GM18907 (cell line): Measurements from ENCODE around the gene PIGS.
A peak's percentile ranks its signal among the peaks of the same experiment; 100 is the strongest.
"Not testable (repeated sequence)": the region's sequence is repeated elsewhere in the genome, so short reads cannot be mapped to it uniquely, and the experiment has no call there.

Source experiments
- ATAC-seq: cut with Tn5 transposase; IDR thresholded peaks from one replicate; pipeline ENCODE4 v1.9.1; 2021; ENCODE audit warnings: mild to moderate bottlenecking, moderate library complexity; ENCODE audit not compliant: unreplicated experiment

PIGS gene

GRCh38 chr17:28571361-28572122, at the start of gene PIGS:
PIGS (minus strand) TSS chr17:28571524; CDS start chr17:28571496, 28 bp downstream.
- peak; percentile 85 for ATAC-seq

GRCh38 chr17:28620010-28620409, 48.7 kb upstream of the PIGS start:
- ATAC-seq, result no peak

- ATAC-seq, result no peak
Observed at GRCh38 chr17:28618464-28618863, 47.1 kb upstream of the PIGS start.

- no peak for ATAC-seq
Observed at GRCh38 chr17:28616281-28616680, 45.0 kb upstream of the PIGS start.

- no peak for ATAC-seq
Observed at GRCh38 chr17:28615260-28615940, 44.1 kb upstream of the PIGS start.

- no peak for ATAC-seq
Observed at GRCh38 chr17:28613931-28614381, 42.6 kb upstream of the PIGS start, which contains the start of gene RSKR. RSKR (minus strand) TSS chr17:28614185; CDS start chr17:28614161, 24 bp downstream.

GRCh38 chr17:28612936-28613872, 41.9 kb upstream of the PIGS start:
- ATAC-seq, result no peak

- no peak for ATAC-seq
Observed at GRCh38 chr17:28612531-28612930, 41.2 kb upstream of the PIGS start.

- no peak for ATAC-seq
Observed at GRCh38 chr17:28610376-28610775, 39.1 kb upstream of the PIGS start.

GRCh38 chr17:28604031-28604430, 32.7 kb upstream of the PIGS start:
- not testable (repeated sequence) for ATAC-seq

GRCh38 chr17:28599311-28600184, 28.2 kb upstream of the PIGS start:
- peak; percentile 45 for ATAC-seq

- ATAC-seq, result peak; percentile 88
Observed at GRCh38 chr17:28598799-28599310, 27.5 kb upstream of the PIGS start, which contains the start of gene SPAG5. SPAG5 (minus strand) TSS chr17:28599025; CDS start chr17:28598946, 79 bp downstream.

- peak; percentile 14 for ATAC-seq
Observed at GRCh38 chr17:28598389-28598788, 27.1 kb upstream of the PIGS start.

GRCh38 chr17:28597606-28598383, 26.5 kb upstream of the PIGS start:
- no peak for ATAC-seq

GRCh38 chr17:28592260-28592659, 20.9 kb upstream of the PIGS start:
- no peak for ATAC-seq

- ATAC-seq, result no peak
Observed at GRCh38 chr17:28585851-28586250, 14.5 kb upstream of the PIGS start.

- ATAC-seq, result no peak
Observed at GRCh38 chr17:28584434-28584833, 13.1 kb upstream of the PIGS start.

GRCh38 chr17:28582513-28582912, 11.2 kb upstream of the PIGS start:
- no peak for ATAC-seq

GRCh38 chr17:28580959-28581358, 9.6 kb upstream of the PIGS start:
- ATAC-seq, result no peak
